Measurements from ENCODE around the gene STRIP1.

DNA sequence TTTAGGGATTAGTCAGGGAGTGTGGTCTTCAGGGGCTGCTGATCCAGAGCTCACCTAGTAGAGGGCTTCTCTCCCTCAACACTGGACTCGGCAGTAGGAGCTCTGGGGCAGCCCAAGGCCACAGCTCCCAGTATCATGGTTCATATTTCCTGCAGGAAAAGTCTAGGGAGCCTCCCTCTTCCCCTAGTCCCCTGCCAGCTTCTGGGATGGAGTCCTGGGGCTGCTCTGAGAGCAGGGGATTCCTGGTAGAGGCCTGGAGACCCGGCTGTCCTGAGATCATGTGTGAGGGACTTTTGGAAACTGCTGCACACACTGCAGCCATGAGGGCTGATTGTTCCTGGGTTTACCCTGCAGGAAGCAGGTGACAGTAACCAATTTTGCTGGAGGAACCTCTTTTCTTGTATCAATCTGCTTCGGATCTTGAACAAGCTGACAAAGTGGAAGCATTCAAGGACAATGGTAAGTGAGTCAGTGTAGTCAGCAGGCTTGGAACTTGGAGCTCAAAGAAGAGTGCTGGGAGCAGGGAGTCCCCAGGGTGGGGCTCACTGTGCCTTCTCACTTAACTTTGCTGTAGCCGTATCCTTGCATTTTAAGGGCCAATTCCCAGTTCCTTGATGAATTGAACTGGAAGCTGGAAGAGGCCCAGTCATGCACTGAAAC is 16.3 kb downstream of the STRIP1 start:
- no peak for TF ChIP-seq PATZ1 (CRISPR knock-in tag; IDR thresholded peaks at IDR 0.05; ENCODE audit: borderline replicate concordance)
- no peak for TF ChIP-seq CSDC2 (CRISPR knock-in tag; IDR thresholded peaks at IDR 0.05)
- no peak for TF ChIP-seq PPARA (CRISPR knock-in tag; IDR thresholded peaks at IDR 0.05; ENCODE audit: borderline replicate concordance)
- no peak for TF ChIP-seq SNAI2 (CRISPR knock-in tag; IDR thresholded peaks at IDR 0.05)
- no peak for TF ChIP-seq TOX (CRISPR knock-in tag; IDR thresholded peaks at IDR 0.05; ENCODE audit: borderline replicate concordance)
- TF ChIP-seq TCF4 (CRISPR knock-in tag; IDR thresholded peaks at IDR 0.05; ENCODE audit: borderline replicate concordance), result no peak
- no peak for TF ChIP-seq CSRNP3 (CRISPR knock-in tag; IDR thresholded peaks at IDR 0.05)
- no peak for TF ChIP-seq RARB (CRISPR knock-in tag; IDR thresholded peaks at IDR 0.05)
- no peak for TF ChIP-seq TSHZ2 (CRISPR knock-in tag; IDR thresholded peaks at IDR 0.05)
